GM06990 (cell line): ENCODE measurements around the gene IRF7.

Source experiments
- DNase-seq: peaks from one replicate; pipeline ENCODE4 v3.0.0-alpha.2; 2011; ENCODE audit not compliant: insufficient read length; ENCODE audit errors: extremely low read depth
- H3K27me3 ChIP-seq: replicated peaks from 2 replicates; pipeline ENCODE4 v1.6.0; 2011; ENCODE audit warnings: low read length; ENCODE audit not compliant: control insufficient read depth, insufficient read depth
- H3K36me3 ChIP-seq: 2 replicates; pipeline ENCODE4 v1.5.1; 2011; ENCODE audit warnings: low read length; ENCODE audit not compliant: control insufficient read depth, insufficient read depth
- H3K4me3 ChIP-seq: replicated peaks from 2 replicates; pipeline ENCODE4 v1.5.1; 2011; ENCODE audit warnings: low read depth, mild to moderate bottlenecking, control low read depth, low read length
- CTCF ChIP-seq: IDR thresholded peaks from 2 replicates; pipeline ENCODE4 v1.5.1; 2011; ENCODE audit warnings: low read length, control low read depth, mild to moderate bottlenecking, inconsistent platforms; ENCODE audit not compliant: insufficient read depth, poor library complexity, severe bottlenecking

Gene IRF7

GRCh38 chr11:571802-572185, 44.0 kb downstream of the IRF7 start:
- Histone ChIP-seq H3K36me3 (no peaks in the 10 kb centered on the region), H3K27me3 (peaks cover 2% of the 10 kb centered on the region; the same call in 1 of the 2 replicates), H3K4me3 (no peak overlapping the region)
- TF ChIP-seq CTCF = no peak
- DNase-seq = no peak

DNA sequence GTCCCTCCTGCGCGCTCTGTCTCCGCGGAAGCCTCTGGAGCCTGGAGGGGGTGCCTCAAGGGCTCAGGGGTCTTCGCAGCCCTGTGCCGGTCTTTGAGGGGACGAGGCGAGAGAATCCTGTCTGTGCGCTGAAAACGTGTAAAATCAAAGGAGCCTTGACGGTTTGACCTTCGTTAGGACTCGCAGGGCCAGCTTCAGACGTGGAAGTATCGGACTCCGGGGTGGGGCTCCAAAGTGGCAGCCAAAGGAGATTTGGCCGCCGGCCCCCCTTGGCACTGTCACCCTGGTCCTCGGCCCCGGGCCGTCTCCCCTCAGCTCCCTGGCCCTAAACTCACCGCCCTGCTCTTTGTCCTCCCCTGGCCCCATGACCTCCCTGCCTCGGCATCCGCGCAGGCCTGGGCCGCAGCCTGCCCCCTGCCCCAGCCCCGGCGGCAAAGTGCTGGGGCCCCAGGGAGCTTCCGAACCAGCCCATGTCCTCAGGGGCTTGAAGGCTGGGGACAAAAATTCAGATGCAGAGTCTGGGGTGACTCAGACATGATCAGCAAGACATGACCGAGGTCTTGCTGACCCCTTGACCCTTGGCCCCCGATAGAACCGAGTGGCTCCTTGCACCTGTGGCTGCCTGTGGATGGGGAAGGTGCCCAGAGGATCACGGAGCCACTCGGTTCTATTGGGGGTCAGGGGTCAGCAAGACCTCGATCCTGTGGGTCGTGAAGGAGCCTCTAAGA, 46.4 kb downstream of the IRF7 start:
- TF ChIP-seq CTCF = no peak
- peak overlapping the region; percentile 72 for H3K4me3 ChIP-seq
- H3K27me3 ChIP-seq = no peaks in the 10 kb centered on the region
- DNase-seq = no peak
- H3K36me3 ChIP-seq = peaks cover 3% of the 10 kb centered on the region

GRCh38 chr11:568306-569157, 47.2 kb downstream of the IRF7 start:
- Histone ChIP-seq H3K4me3 (peak overlapping the region; percentile 76), H3K27me3 (no peaks in the 10 kb centered on the region), H3K36me3 (peaks cover 5% of the 10 kb centered on the region)
- no peak for TF ChIP-seq CTCF
- DNase-seq = peak; percentile 98

DNA sequence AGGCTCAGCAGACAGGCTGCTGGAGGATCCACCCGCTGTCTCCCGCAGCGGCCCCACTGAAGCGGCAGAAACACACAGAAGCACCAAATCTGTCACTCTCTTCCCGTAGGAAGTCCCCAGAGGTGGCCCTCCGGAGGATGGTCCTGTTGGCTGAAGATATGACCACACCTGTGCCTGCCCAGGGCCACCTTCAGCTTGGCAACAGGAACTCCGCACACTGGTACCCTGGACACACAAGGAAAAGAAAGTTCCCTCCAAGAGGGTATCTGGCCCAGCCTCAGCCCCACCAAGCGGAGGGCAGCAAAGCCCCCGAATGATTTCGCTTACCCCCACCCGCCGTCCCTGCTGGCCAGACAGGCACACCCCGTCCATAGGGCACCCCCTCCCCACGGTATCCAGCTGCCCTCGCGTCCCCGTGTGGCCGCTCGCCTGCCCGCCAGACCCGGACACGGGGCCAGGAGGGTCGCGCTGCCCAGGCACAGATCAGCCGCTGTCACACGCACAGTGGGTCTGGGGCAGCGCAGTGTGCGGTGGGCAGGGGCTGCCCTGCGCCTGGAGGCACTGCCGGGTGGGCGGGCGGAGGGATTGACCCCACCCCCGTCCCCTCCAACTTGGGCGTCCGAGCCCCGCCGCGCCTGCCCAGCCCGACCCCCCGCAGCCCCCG, 48.0 kb downstream of the IRF7 start:
- Histone ChIP-seq H3K36me3 (peaks cover 5% of the 10 kb centered on the region), H3K27me3 (no peaks in the 10 kb centered on the region), H3K4me3 (peak overlapping the region; percentile 76)
- DNase-seq = no peak
- no peak for TF ChIP-seq CTCF

DNA sequence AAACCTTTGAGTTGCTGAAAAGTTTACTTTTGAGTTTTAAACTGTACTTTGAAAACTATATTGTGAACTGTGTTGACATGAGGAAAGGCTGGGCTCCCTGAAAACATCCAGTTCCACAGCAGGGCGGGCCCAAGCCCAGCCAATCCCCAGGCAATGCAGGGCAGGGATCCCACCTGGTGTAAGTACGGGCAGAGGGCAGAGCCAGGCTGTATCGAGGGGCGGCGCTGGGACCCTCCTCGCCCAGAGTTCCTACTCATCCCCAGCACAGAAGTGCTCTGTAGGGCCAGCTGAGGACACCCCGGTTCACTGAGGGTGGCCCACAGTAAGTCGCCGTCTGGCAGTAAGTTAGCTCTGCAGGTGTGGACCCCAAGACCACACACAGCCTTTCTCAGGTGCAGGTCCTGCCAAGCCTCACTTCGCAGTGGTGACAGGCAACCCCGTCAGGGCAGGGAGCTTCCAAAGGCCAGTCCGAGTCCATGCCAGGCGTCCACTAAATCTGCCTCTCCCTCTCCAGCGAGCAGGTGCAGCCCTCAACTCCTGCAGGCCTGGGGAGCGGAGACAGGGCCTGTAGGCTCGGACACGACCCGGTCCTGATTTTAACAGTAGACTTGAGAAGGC, 48.6 kb downstream of the IRF7 start:
- no peak for TF ChIP-seq CTCF
- no peak for DNase-seq
- Histone ChIP-seq H3K27me3 (no peaks in the 10 kb centered on the region), H3K4me3 (peak overlapping the region; percentile 76), H3K36me3 (peaks cover 5% of the 10 kb centered on the region)
